Lung (tissue), 12 donors: ENCODE results near the gene AAGAB. TPM values are rescaled to one million over a fixed set of nuclear protein-coding genes. Genes with fewer than 3 reads are reported as not detected.

Experiments used
- ATAC-seq: fragments of 200-7000 bp; cut with Tn5 transposase; one replicate; pipeline ENCODE4 v1.9.1; 2020; ENCODE audit warnings: moderate number of reproducible peaks; ENCODE audit not compliant: insufficient read depth, low FRiP score
- DNase-seq, 3 donors: peaks; one replicate each; pipeline ENCODE4 v3.0.0-alpha.2; 2013 to 2017
- H3K27ac ChIP-seq, 2 donors: one replicate each; pipeline ENCODE4 v1.5.1; 2013; ENCODE audit warnings: mild to moderate bottlenecking in 2 of 2, moderate library complexity in 2 of 2, control low read depth in 1 of 2, inconsistent platforms in 1 of 2, low read depth in 1 of 2, low read length in 1 of 2
- H3K27me3 ChIP-seq, 3 donors: one replicate each; pipeline ENCODE4 v1.5.1; 2013; ENCODE audit warnings: low read length in 2 of 3; ENCODE audit not compliant: control insufficient read depth in 3 of 3, insufficient read depth in 3 of 3
- H3K36me3 ChIP-seq, 4 donors: one replicate each; pipeline ENCODE4 v1.5.1; 2013; ENCODE audit warnings: low read length in 4 of 4, mild to moderate bottlenecking in 1 of 4, moderate library complexity in 1 of 4; ENCODE audit not compliant: control insufficient read depth in 4 of 4, insufficient read depth in 4 of 4
- H3K4me1 ChIP-seq, 5 donors: one replicate each; pipeline ENCODE4 v1.5.1; 2013; ENCODE audit warnings: low read length in 5 of 5, mild to moderate bottlenecking in 2 of 5, moderate library complexity in 1 of 5; ENCODE audit not compliant: control insufficient read depth in 5 of 5, insufficient read depth in 5 of 5
- H3K4me3 ChIP-seq: one replicate; pipeline ENCODE4 v1.5.1; 2013; ENCODE audit warnings: mild to moderate bottlenecking, control low read depth, moderate library complexity
- H3K9ac ChIP-seq, 2 donors: one replicate each; pipeline ENCODE4 v1.5.1; 2013; ENCODE audit warnings: low read length in 2 of 2, control low read depth in 1 of 2; ENCODE audit not compliant: insufficient read depth in 1 of 2
- H3K9me3 ChIP-seq, 4 donors: one replicate each; pipeline ENCODE4 v1.5.1; 2013; ENCODE audit warnings: low read length in 3 of 4, mild to moderate bottlenecking in 1 of 4, moderate library complexity in 1 of 4; ENCODE audit not compliant: control insufficient read depth in 4 of 4, insufficient read depth in 3 of 4
- CTCF ChIP-seq: IDR thresholded peaks from 2 replicates; pipeline ENCODE4 v1.5.1; 2012; ENCODE audit warnings: mild to moderate bottlenecking; ENCODE audit errors: control extremely low read depth, extremely low read depth
- WGBS, 2 donors: extraction: QIAGEN DNeasy Blood & Tissue Kit; methylation state at CpG; one replicate each; pipeline ENCODE4 v1.1.7; 2013; 5-methylcytosine and 5-hydroxymethylcytosine counted together
- polyA plus RNA-seq, 2 donors: library from polyadenylated mRNA; stranded (reverse); fragments of 200-250 nt; gene quantifications; one replicate each; pipeline ENCODE4 v1.2.1, GENCODE V29; 2013
- total RNA-seq, 2 donors: library from RNA; depleted of rRNA in 1 of 2; stranded (reverse); fragments of >200 nt in 1 of 2; gene quantifications; one replicate each; pipeline ENCODE4 v1.2.1, GENCODE V29; 2014 to 2021
- donor health status: control.
- donor health status: control.
- donor health status: Bipolar disorder and iron deficiency.
- donor health status: healthy.
- donor health status: DM: yes; HTN: yes; CAD: no.

AAGAB gene
- total and polyA plus RNA-seq, 4 donors = 11.5 to 34.5 (median 26.4) TPM

GRCh38 chr15:67241132-67241855 lies 13.2 kb downstream of the AAGAB start:
- no peak overlapping the region for H3K27ac ChIP-seq
- no peaks in the 10 kb centered on the region for H3K27me3 ChIP-seq
- DNase-seq = no peak
- no peak overlapping the region for H3K9ac ChIP-seq
- 77 to 85% methylated on average over 4 of the region's 4 CpGs for WGBS, 2 donors
- H3K9me3 ChIP-seq = peaks cover 0 to 3% (median 0%) of the 10 kb centered on the region in 4 donors
- H3K4me1 ChIP-seq = peaks cover 0 to 9% (median 0%) of the 10 kb centered on the region in 5 donors
- ATAC-seq = no peak
- TF ChIP-seq CTCF = no peak
- peaks cover 0 to 3% (median 0%) of the 10 kb centered on the region in 4 donors for H3K36me3 ChIP-seq
- H3K4me3 ChIP-seq = no peak overlapping the region

- no peak for TF ChIP-seq CTCF
- no peak for ATAC-seq
- Histone ChIP-seq H3K4me3 (no peak overlapping the region), H3K27ac (no peak overlapping the region), H3K9me3 (peaks cover 0 to 3% (median 0%) of the 10 kb centered on the region in 4 donors), H3K4me1 (peaks cover 0 to 9% (median 0%) of the 10 kb centered on the region in 5 donors), H3K36me3 (peaks cover 0 to 2% (median under 1%) of the 10 kb centered on the region in 4 donors), H3K27me3 (no peaks in the 10 kb centered on the region), H3K9ac (no peak overlapping the region)
- peak in 1 of 3 donors; percentile 8 for DNase-seq
- WGBS, 2 donors = 60 to 67% methylated on average over 3 of the region's 3 CpGs
Observed at GRCh38 chr15:67240235-67241131, 14.0 kb downstream of the AAGAB start.

- no peak overlapping the region for H3K4me3 ChIP-seq
- H3K9me3 ChIP-seq = no peaks in the 10 kb centered on the region
- TF ChIP-seq CTCF = no peak
- H3K27me3 ChIP-seq = no peaks in the 10 kb centered on the region
- no peak for ATAC-seq
- H3K9ac ChIP-seq = no peak overlapping the region
- no peak for DNase-seq
- H3K4me1 ChIP-seq = no peaks in the 10 kb centered on the region
- 87 to 89% methylated on average over 3 of the region's 3 CpGs for whole genome bisulfite sequencing, 2 donors
- H3K27ac ChIP-seq = no peak overlapping the region
- peaks cover 3 to 30% (median 15%) of the 10 kb centered on the region in 4 donors for H3K36me3 ChIP-seq
Observed at GRCh38 chr15:67232591-67232990, 21.9 kb downstream of the AAGAB start.
